Smooth muscle cell (in vitro differentiated cells): ENCODE results near the gene MTG2. TPM values are rescaled to one million over a fixed set of nuclear protein-coding genes. Genes with fewer than 3 reads are reported as not detected.

Source experiments
- DNase-seq: peaks from one replicate; lab custom pipeline; 2025; ENCODE audit not compliant: unreplicated experiment; lab: John Stamatoyannopoulos, UW
- H2AFZ ChIP-seq: fragments of 200-600 bp; sonication (generic); 2 replicates; pipeline ENCODE4 v1.6.0; 2016; ENCODE audit warnings: antibody characterized with exemption, low read depth, mild to moderate bottlenecking
- H3F3A ChIP-seq: fragments of 200-600 bp; sonication (generic); 2 replicates; pipeline ENCODE4 v1.6.0; 2017; ENCODE audit warnings: antibody characterized with exemption, low read depth
- H3K27ac ChIP-seq: fragments of 200-600 bp; sonication (generic); 2 replicates; pipeline ENCODE4 v1.5.1; 2016; ENCODE audit warnings: low read depth, mild to moderate bottlenecking
- H3K27me3 ChIP-seq: fragments of 200-600 bp; sonication (generic); 2 replicates; pipeline ENCODE4 v1.6.1; 2016; ENCODE audit warnings: low read depth, mild to moderate bottlenecking
- H3K36me3 ChIP-seq: fragments of 200-600 bp; sonication (generic); 2 replicates; pipeline ENCODE4 v1.5.1; 2016; ENCODE audit warnings: low read depth
- H3K4me1 ChIP-seq: fragments of 200-600 bp; sonication (generic); 2 replicates; pipeline ENCODE4 v1.5.1; 2016; ENCODE audit warnings: low read depth
- H3K4me2 ChIP-seq: fragments of 200-600 bp; sonication (generic); 2 replicates; pipeline ENCODE4 v1.6.0; 2016; ENCODE audit warnings: mild to moderate bottlenecking
- H3K4me3 ChIP-seq: fragments of 200-600 bp; sonication (generic); 2 replicates; pipeline ENCODE4 v1.5.1; 2016; ENCODE audit warnings: mild to moderate bottlenecking
- H3K79me2 ChIP-seq: fragments of 200-600 bp; sonication (generic); 2 replicates; pipeline ENCODE4 v1.6.0; 2016; ENCODE audit warnings: low read depth, mild to moderate bottlenecking
- H3K9ac ChIP-seq: fragments of 200-600 bp; sonication (generic); 2 replicates; pipeline ENCODE4 v1.6.0; 2016; ENCODE audit warnings: low read depth
- H3K9me3 ChIP-seq: fragments of 200-600 bp; sonication (generic); replicated peaks from 2 replicates; pipeline ENCODE4 v1.5.1; 2016; ENCODE audit warnings: low read depth
- H4K20me1 ChIP-seq: fragments of 200-600 bp; sonication (generic); 2 replicates; pipeline ENCODE4 v1.6.0; 2016; ENCODE audit warnings: low read depth
- WGBS: methylation state at CpG from one replicate; pipeline ENCODE4 v1.1.7; 2016; ENCODE audit warnings: low lambda C conversion rate; 5-methylcytosine and 5-hydroxymethylcytosine counted together
- polyA plus RNA-seq: library from polyadenylated mRNA; unstranded; fragments of >200 nt; fragmentation: Nextera tagmentation; extraction: Ambion mirVana; gene quantifications from 2 replicates; pipeline ENCODE4 v1.2.1, GENCODE V29; 2016
- total RNA-seq: library from RNA; depleted of rRNA; stranded (reverse); fragments of >200 nt; gene quantifications from 2 replicates; pipeline ENCODE4 v1.2.3, GENCODE V29; 2014
- TF ChIP-seq, protein P1 (sequence below): fragments of 200-600 bp; sonication (generic); IDR thresholded peaks from 2 replicates; pipeline ENCODE4 v1.5.1; 2017; ENCODE audit warnings: borderline replicate concordance, mild to moderate bottlenecking, antibody characterized with exemption; ENCODE audit not compliant: insufficient read depth, poor library complexity, severe bottlenecking

Gene MTG2
- total and polyA plus RNA-seq, 2 experiments from 2014 or later: 17.9 to 21.9 TPM

DNA sequence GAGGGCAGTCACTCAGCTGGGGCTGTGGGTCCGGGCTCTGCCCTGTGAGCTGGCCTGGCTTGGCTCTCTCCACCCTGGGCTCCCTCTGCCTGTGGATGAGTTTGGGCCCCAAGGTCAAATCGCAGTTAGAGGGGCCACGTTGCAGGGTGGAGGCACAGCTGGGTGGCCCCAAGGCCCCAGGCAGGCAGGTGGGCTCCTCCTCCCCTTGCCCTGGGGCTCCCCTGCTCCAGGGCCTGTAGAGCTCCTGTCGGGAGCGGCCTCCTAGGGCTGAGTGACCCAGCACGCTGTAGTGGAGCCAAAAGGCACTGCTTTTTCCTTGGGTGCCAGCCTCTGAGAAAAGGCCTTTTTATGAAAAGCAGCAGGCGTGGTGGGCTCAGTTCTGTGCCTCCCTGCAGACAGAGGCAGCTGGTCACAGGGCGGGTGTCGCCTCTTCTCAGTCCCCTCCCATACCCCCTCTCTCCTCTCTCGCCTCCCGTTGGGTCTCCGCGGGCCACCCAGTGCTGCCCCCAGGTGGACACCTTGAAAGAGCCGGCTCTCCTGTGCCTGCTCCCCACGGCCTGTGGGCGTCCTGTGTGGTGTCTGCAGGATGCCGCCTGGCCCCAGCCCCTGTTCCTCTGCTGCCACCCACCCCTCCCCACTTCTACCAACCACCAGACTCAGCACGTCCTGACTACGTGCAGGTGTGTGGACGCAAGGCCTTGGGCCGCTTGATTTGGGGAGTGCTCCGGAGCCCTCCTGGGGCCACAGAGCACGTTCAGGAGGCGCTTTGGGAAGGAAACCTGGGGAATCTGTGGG is 26.0 kb upstream of the MTG2 start:
- H3K4me3 ChIP-seq: no peak overlapping the region
- H3K4me1 ChIP-seq: no peaks in the 10 kb centered on the region
- no peaks in the 10 kb centered on the region for H3K27me3 ChIP-seq
- no peaks in the 10 kb centered on the region for H3F3A ChIP-seq
- no peaks in the 10 kb centered on the region for H3K36me3 ChIP-seq
- no peaks in the 10 kb centered on the region for H3K9me3 ChIP-seq
- no peak overlapping the region for H2AFZ ChIP-seq
- H3K27ac ChIP-seq: no peak overlapping the region
- no peak overlapping the region for H3K4me2 ChIP-seq
- H3K79me2 ChIP-seq: peaks cover 46% of the 10 kb centered on the region
- WGBS: 65% methylated on average over 20 of the region's 24 CpGs
- H3K9ac ChIP-seq: no peak overlapping the region
- TF ChIP-seq, protein P1, sequence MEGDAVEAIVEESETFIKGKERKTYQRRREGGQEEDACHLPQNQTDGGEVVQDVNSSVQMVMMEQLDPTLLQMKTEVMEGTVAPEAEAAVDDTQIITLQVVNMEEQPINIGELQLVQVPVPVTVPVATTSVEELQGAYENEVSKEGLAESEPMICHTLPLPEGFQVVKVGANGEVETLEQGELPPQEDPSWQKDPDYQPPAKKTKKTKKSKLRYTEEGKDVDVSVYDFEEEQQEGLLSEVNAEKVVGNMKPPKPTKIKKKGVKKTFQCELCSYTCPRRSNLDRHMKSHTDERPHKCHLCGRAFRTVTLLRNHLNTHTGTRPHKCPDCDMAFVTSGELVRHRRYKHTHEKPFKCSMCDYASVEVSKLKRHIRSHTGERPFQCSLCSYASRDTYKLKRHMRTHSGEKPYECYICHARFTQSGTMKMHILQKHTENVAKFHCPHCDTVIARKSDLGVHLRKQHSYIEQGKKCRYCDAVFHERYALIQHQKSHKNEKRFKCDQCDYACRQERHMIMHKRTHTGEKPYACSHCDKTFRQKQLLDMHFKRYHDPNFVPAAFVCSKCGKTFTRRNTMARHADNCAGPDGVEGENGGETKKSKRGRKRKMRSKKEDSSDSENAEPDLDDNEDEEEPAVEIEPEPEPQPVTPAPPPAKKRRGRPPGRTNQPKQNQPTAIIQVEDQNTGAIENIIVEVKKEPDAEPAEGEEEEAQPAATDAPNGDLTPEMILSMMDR: peak; percentile 60
- peaks cover 91% of the 10 kb centered on the region for H4K20me1 ChIP-seq
- DNase-seq: peak; percentile 20

DNA sequence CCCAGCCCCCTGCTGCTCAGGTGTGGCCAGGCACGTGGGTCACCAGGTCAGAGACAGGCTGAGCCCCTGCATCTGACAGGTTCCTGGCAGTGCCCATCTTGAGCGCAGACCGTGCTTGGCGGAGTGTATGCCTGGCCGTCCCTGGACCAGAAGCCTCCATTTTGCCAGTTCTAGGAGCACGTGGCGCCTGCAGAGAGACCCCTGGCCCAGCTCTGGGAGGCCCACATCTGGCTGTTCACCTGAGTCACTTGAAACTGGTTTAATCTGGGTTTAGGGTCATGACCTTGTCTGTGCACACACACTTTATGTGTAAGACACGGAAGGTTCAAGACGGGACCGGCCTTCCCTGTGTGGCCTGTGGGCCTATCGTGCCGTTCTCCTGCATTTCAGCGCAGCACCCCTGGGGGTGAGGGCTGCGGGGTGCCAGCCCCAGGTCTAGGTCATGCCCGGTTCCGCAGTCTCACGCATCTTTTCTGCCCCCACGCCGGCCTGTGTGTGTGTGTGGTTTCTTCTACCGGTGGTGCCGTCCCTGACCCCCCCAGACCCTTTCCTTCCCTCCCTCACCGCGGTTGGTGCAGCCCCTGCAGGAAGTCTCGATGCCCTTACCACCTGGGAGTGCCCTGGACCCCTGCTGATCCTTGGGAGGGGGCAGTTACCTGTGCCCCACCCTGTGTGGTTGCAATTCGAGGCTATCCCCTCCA is 25.3 kb upstream of the MTG2 start:
- 96% methylated on average over 25 of the region's 25 CpGs for WGBS
- H3K4me3 ChIP-seq: no peak overlapping the region
- no peak overlapping the region for H3K4me2 ChIP-seq
- peaks cover 41% of the 10 kb centered on the region for H3K79me2 ChIP-seq
- TF ChIP-seq, protein P1: no peak
- no peaks in the 10 kb centered on the region for H3F3A ChIP-seq
- peaks cover 83% of the 10 kb centered on the region for H4K20me1 ChIP-seq
- no peaks in the 10 kb centered on the region for H3K4me1 ChIP-seq
- no peaks in the 10 kb centered on the region for H3K9me3 ChIP-seq
- no peak overlapping the region for H3K9ac ChIP-seq
- DNase-seq: no peak
- no peak overlapping the region for H3K27ac ChIP-seq
- no peaks in the 10 kb centered on the region for H3K36me3 ChIP-seq
- H3K27me3 ChIP-seq: no peaks in the 10 kb centered on the region
- H2AFZ ChIP-seq: no peak overlapping the region

DNA sequence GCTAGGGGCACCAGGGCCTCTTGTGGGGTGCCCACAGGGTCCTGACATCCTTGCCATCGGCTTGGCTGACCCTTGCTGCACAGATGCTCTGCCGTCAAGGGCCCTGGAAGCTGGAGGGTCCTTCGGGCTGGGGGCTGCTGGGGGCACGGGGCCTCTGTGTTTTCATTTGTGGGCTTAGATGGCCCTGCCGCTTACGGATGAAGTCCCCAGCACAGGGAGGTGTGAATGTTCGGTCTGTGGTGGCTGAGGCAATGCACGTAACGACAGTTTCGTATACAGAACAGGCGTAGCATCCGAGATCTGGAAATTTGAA is 24.8 kb upstream of the MTG2 start:
- no peak overlapping the region for H2AFZ ChIP-seq
- H3K27ac ChIP-seq: no peak overlapping the region
- H3K4me2 ChIP-seq: no peak overlapping the region
- H4K20me1 ChIP-seq: peaks cover 78% of the 10 kb centered on the region
- no peak overlapping the region for H3K4me3 ChIP-seq
- H3K79me2 ChIP-seq: peaks cover 35% of the 10 kb centered on the region
- no peaks in the 10 kb centered on the region for H3K9me3 ChIP-seq
- H3K36me3 ChIP-seq: no peaks in the 10 kb centered on the region
- H3K4me1 ChIP-seq: no peaks in the 10 kb centered on the region
- TF ChIP-seq, protein P1: no peak
- DNase-seq: no peak
- no peaks in the 10 kb centered on the region for H3K27me3 ChIP-seq
- no peak overlapping the region for H3K9ac ChIP-seq
- no peaks in the 10 kb centered on the region for H3F3A ChIP-seq
- WGBS: 98% methylated on average over 12 of the region's 12 CpGs
